CD4-positive, alpha-beta T cell treated with Interleukin-6 for 4 hours (primary cell): ENCODE results near the gene IL2RA.

ENCODE experiments used
- DNase-seq: peaks from one replicate; pipeline ENCODE4 v3.0.0-alpha.2; 2020; ENCODE audit warnings: mixed read lengths

The IL2RA gene

GRCh38 chr10:6037422-6037821 lies 24.7 kb downstream of the IL2RA start:
- no peak for DNase-seq

DNA sequence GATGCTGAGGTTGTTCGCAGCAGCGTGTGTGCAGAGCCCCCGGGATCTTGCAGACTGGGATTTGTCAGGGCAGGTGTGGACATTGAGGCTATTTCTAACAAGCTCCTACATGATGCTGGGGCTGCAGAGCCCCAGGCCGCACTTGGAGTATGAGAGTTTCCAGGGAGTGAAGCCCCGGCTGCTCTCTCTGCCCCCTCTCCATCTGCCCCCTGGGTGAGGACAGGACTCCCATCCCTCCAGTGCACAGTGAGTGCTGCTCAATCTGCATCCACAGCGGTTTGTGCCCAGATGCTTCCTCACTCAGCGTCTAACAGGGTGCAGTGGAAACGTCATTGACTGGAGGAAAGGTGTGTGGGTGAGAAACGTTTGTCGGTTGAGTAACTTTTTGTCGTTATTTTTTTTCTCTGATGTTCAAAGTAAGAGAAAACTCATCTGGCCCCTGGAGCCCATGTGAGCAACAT lies 25.3 kb downstream of the IL2RA start:
- DNase-seq, result peak; percentile 48

GRCh38 chr10:6035931-6036575 lies 26.1 kb downstream of the IL2RA start:
- DNase-seq, result no peak

DNA sequence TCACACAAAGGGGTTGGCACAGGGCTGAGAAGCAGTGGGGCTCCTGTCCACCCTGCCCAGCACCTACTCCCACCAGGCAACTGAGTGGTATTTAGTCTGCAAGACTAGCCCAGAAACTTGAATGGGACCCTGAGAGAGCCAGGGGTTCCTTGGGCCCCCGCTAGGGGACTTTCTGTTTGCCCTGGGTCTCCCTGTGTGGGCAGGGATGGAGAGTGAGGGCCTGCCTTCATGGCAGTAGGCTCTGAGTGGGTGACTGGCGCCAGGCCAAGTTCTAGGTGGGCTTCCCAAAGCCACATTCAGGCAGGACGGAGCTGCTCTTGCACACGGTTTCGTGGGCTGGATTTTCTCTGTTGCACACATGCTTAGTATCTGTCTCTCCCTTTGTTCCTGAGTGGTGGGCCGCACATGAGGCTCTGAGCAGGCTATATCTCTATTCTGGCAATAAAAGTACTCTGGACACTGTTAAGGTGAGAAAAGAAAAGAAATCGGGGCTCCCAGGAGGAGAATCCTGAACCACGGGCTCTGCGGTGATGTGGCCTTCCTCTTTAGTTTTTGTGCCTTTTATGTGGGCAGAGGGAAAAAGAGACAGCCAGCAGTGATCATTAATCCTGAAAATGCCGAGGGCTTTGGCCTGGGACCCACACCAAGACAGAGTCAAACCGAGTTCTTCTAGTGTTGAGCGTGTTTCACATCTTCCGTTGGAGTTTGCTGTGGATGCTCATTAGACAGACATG lies 26.9 kb downstream of the IL2RA start:
- DNase-seq, result no peak

GRCh38 chr10:6034371-6034770 lies 27.8 kb downstream of the IL2RA start:
- DNase-seq, result no peak

GRCh38 chr10:6033954-6034353 lies 28.2 kb downstream of the IL2RA start:
- no peak for DNase-seq

GRCh38 chr10:6030940-6031339 lies 31.2 kb downstream of the IL2RA start:
- no peak for DNase-seq

DNA sequence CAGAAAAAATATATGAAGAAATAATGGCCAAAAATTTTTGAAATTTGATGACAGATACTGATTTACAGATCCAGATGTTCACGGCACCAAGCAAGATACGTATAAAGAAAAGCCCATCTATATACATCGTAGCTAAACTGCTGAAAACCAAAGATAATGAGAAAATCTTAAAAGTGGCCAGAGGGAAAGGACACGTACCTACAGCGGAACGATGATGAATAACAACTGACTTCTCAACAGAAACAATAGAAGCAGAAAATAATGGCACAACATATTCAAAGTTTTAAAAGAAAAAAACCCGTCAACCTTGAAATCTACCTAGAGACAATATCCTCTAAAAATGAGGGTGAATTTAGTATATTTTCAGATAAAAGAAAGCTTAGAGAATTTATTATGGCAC lies 31.9 kb downstream of the IL2RA start:
- no peak for DNase-seq

- no peak for DNase-seq
Measured at GRCh38 chr10:6027929-6028328, 34.2 kb downstream of the IL2RA start.

- DNase-seq, result no peak
Measured at GRCh38 chr10:6025683-6026255, 36.4 kb downstream of the IL2RA start.

GRCh38 chr10:6024334-6024682 lies 37.9 kb downstream of the IL2RA start:
- no peak for DNase-seq

GRCh38 chr10:6023661-6024333 lies 38.4 kb downstream of the IL2RA start:
- DNase-seq, result no peak

DNA sequence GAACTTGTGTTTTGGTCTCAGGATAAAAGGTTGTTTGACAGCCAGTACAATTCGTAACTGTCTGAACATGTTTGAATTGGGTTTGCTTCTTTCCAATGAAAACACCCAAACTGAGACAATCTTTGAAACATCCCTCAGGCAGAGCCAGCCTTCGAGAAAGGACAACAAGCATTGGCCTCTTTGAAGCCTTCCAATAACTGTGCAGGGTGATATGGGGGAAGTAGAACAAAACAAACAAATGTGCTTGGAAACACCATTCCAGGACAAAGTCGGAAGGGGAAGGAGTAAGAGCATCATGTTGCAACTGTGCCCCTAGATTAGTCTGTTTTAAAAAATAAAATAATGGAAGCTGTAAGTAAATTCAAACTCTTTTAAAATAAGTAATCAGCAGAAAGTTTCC lies 39.5 kb downstream of the IL2RA start:
- no peak for DNase-seq

DNA sequence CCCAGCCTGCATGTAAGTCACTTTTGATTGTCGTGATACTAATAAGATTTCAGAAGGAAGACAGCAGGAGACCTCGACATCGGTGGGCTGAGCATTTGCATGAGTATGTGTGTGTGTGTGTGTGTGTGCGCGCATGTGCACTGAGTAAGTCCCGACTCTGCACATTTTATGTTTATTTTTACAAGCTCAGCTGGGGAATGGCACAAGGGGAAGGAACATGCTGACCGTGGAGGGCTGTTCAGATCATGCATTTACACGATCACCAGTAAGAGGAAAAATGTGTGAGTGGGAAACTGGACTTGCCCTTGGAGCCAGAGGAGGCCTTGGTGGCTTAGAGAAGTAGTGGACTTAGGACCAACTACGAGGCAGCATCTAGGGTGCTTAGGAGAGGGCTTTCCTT lies 41.3 kb downstream of the IL2RA start:
- no peak for DNase-seq

GRCh38 chr10:6019796-6020195 lies 42.4 kb downstream of the IL2RA start:
- no peak for DNase-seq

DNA sequence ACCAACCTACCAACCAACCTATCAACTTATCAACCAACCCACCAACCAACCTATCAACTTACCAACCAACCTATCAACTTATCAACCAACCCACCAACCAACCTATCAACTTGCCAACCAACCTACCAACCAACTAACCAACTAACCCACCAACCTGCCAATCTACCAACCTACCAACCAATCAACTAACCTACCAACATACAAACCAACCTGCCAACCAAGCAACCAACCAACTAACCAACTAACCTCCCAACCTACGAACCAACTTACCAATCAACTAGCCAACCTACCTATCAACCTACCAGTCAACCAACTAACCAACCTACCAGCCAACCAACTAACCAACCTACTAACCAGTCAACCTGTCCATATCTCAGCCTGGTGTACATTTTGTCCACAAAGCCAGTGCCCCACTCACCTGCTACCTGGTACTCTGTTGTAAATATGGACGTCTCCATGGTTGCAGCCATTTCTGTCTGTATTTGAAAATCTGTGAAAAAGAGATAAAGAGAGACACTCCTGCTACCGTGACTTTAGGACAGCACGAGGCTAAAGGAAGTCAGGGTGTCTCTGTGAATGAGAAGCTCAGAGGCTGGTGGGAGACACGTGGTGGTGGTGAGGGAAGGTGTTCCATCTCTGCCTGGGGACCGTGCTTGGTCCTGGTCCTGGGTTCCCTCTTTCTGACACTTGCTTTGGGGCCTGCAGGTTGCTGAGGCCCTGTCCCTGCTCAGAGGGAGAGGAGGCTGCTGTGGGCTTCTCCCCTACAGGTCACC lies 43.0 kb downstream of the IL2RA start:
- no peak for DNase-seq

DNA sequence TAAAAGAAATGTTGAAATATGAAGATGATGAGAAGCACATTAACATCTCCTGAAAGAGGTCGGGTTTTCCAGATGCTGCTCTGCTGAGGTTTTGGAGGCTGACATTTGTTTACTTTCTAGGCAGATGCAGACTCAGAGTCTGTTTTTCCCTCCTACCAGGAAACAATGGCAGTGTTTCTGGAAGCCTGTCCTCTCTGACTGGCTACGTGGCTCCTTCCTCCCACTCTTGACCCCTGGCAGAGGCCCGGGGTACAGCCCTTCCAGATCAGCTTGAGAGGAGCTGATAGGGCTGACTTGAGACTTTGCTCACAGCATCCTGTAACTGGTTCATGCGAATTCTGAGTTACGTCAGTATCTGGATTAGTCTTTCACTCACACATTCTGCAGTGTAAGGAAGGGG lies 43.7 kb downstream of the IL2RA start:
- no peak for DNase-seq

DNA sequence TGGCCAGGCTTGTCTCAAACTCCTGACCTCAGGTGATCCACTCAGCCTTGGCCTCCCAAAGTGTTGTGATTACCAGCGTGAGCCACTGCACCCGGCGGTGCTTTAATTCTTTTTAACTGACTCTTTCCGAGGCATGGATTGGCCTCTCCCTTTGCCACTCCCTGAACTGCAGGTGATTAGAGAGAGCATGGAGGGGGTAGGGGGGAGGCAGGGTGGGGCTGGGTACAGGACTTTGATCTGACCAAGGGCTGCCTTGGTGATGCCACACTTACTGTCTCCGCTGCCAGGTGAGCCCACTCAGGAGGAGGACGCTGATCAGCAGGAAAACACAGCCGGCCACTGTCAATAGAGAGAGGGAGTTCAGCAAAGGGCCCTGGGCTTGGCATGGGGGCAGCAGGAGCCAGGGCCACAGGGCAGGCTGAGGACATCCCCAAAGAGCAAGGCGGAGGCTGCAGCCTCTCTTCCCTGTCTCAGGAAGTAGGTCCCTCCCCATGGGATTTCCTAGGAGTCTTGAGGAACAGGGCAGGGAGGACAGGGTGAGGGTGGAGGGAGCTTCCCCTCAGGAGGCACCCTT lies 44.3 kb downstream of the IL2RA start:
- no peak for DNase-seq

DNA sequence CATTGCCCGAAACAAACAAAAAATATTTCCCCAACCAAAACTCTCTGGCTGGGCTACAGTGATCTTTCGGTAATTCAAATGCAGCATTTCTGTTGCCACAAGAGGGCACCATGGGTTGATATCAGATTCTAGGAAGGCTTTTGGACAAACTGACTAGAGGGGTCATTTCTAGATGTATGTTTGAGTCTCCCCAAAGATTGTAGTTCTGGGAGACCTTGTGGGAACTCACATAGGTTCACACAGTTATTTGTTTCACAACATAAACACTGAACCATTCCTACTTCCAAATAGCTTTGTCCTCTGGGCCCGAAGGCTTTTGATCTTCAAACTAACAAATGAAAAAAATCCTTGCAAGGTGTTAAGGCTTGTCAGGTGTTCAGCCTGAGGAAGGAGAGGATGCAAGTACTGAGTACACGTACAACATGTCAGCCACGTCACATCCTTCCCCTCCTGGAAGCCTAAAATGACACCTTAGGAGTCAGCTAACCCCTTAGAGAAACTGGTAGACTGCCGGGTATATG lies 47.9 kb downstream of the IL2RA start:
- DNase-seq, result peak; percentile 73

DNA sequence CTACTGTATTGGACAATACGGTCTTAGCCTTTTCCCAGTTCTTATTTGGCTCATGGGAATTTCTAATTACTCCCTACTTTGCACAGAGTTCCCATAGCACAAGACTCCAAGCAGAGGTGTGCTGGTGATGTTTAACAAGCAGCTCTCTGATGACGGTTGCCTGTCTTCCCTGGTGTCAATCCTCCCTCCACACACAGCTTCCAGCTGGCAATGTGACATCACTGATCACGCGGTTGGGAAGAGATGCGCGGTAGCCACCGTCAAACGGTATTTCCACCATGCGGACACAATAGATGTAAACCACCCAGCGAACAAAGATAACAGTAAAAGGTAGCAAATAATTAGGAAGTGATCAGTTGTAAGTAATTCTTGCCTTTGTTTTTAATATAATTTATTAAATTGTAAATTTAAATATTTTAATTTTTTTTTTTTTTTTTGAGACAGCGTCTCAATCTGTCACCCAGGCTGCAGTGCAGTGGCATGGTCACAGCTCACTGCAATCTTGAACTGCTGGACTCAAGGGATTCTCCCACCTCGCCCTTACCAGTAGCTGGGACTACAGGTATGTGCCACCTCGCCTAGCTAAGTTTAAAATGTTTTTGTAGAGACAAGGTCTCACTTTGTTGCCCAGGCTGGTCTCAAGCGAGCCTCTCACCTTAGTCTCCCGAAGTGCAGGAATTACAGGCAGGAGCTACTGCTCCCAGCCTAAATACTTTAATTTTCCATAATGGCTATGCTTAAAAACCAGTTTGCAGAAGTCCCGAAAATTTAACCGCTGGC lies 48.6 kb downstream of the IL2RA start:
- no peak for DNase-seq

- no peak for DNase-seq
Measured at GRCh38 chr10:6012121-6012905, 49.9 kb downstream of the IL2RA start.
